ENCODE results near the gene PDE7B.

DNA sequence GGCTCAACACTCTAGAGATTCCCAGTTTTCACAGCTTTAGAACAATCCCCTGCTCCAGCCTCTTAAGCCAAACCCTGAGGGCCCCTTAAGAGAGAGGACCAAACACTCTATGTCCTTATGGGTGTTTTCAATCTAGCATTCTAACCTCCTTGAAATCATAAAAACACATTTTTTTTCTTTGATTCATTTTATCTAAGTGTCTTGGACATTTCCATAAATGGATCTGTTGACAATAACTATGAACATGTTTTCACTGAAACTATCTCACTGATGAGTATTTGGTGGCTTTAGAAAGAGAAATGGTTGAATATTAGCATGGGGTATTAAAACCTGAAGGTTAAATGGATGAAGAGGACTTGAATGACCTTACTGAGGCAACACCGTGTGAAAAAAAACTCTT lies 27.6 kb upstream of the PDE7B start:
- TF ChIP-seq EZH2 (IDR thresholded peaks at IDR 0.05; ENCODE audit: insufficient read depth, poor library complexity, severe bottlenecking) (no peak), EZH2phosphoT487 (IDR thresholded peaks at IDR 0.05; ENCODE audit: insufficient read depth, low read depth) (no peak)
